CD4-positive, alpha-beta T cell treated with Interleukin-4 for 4 hours (primary cell): ENCODE data around the gene C2CD5.
"Not testable (repeated sequence)": the region's sequence is repeated elsewhere in the genome, so short reads cannot be mapped to it uniquely, and the experiment has no call there.

Experiments used
- DNase-seq: peaks from one replicate; pipeline ENCODE4 v3.0.0-alpha.2; 2020

Gene C2CD5

GRCh38 chr12:22535038-22535437, 9.3 kb downstream of the C2CD5 start:
- DNase-seq = no peak

GRCh38 chr12:22533155-22533554, 11.2 kb downstream of the C2CD5 start:
- no peak for DNase-seq

DNA sequence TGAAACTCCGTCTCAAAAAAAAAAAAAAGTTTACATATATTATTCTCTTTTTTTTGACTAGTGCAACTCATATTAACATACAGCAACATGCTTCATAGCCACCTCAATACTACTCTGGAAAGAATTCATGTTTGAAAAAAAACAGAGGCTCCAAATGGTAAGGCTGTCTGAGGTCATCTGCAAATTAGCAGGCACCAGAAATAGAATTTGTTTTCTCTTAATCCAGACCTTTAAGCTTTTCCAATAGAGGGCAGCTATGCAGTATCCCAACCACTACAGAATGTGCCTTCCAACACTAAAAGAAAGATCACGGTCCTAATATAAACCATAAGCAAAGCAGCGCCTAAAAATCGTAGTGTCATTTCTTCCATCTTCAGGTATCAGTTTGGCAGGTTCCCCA, 12.0 kb downstream of the C2CD5 start:
- no peak for DNase-seq

DNA sequence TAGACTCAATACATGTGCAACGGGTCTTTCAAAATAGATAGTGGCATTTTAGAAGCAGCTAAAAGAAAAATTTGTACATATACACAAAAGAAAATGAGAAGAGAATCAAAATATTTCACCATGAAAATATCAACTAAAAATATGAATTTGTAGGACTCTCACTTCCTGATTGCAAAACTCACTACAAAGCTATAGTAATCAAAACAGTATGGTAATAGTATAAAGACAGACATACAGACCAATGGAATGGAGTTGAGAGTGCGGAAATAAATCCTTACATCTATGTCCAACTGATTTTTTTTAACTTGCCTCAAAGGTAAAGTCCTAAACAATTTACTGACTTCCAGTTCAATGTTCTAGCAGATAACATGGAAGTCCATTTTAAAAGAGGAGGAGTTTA, 13.1 kb downstream of the C2CD5 start:
- DNase-seq = no peak

DNA sequence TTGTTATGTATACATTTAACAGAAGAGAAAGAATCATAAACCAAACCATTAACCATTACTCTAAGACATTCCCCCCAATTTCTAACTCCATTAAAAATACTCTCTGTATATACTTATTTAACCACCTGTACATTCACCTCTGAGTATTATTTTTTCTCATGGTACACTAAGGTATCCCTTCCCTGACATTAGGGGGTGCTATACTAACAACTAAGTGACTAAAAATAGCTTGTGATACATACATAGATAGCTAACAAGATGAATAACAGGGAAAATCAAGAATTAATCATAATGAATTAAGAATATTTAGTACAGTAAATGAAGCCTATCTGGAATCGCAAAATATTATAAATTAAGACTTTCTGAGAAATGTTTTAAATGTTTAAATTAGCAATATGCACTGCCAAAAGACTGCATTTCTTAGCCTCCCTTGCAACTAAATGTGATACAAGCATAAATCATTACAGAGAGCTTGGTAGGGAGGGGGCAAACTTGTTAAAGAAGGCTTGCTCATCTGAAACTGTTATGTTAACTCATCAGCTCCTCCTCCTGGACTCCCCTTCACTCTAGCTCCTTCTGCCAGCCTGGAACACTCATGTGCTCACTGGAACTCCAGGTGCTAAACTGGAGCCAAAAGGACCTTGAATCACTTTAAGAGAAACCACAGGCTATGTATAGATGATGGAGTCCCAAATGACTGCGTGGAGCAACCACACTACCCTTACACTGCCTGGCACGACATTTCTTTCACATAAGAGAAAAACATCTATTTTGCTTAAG, 14.9 kb downstream of the C2CD5 start:
- DNase-seq = peak; percentile 65

- no peak for DNase-seq
These were observed 16.3 kb downstream of the C2CD5 start for GRCh38 chr12:22527999-22528398.

DNA sequence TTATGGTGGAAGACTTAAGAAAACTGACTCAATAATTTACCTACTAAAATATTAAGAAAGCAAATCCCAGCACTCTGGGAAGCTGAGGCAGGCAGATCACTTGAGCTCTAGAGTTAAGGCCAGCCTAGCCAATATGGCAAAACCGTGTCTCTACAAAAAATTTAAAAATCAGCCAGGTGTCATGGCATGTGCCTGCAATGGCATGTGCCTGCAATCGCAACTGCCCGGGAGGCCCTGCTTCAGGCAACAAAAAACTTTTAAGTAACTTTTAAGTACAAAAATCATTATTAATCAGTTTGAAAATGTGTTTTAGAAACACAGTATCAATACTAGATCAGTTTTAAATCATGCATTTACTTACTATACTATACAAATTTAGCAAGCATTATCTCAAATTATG, 17.5 kb downstream of the C2CD5 start:
- DNase-seq = no peak

- no peak for DNase-seq
These were observed 18.9 kb downstream of the C2CD5 start for GRCh38 chr12:22525426-22525825.

- DNase-seq = no peak
These were observed 25.3 kb downstream of the C2CD5 start for GRCh38 chr12:22518998-22519397.

GRCh38 chr12:22518060-22518719, 26.2 kb downstream of the C2CD5 start:
- DNase-seq = no peak

DNA sequence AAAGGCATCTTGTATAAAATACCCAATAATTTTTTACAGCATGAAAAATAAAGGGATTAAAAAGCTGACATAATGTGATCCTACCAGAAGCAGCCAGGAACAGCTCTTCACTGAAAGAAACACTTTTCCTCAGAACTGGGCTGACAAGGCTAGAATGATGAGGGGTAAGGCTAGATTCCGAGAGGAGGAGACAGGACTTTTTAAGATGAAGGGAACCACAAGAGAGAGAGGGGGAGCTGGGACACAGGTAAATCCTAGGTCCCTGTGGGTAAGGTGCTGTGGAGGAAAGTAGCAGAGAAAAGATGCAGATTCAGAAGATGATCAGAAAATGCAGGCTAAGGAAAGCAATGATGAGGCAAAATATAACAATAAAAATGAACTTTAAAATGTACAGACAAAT, 29.5 kb downstream of the C2CD5 start:
- DNase-seq = no peak

DNA sequence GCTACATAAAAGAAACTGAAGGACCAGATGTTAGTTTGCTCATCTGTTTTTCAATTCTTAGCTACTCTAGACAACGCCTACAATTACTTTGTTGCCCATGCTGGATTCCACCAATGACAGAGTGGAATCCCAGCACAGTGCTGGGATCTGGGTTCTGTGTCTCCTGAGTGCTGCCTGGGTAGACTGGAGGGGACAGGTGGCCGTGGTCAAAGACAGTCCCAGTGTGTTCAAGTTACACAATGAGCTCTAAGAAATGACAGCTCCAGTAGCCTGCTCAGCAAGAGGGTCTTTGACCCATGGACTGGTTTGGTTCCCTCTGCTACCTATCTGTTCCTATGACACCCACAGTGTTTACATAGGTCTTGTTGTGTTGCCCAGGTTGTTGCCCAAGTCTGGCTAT, 38.5 kb downstream of the C2CD5 start:
- DNase-seq = no peak

DNA sequence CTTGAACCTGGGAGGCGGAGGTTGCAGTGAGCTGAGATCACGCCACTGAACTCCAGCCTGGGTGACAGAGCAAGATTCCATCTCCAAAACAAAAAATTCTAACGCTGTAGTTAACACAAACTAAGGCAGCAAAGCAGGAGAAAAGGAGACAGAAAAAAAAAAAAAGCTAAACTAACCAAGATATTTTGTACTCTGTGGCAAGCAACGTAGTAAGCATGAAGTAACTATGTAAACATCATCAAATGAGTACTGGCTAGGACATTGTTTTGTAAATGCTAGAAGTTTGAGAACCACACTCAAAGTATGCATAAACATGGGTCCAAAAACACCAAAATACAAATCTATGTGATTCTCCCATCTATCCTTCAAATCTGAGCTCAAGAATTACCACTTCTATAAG, 44.2 kb downstream of the C2CD5 start:
- DNase-seq = no peak

DNA sequence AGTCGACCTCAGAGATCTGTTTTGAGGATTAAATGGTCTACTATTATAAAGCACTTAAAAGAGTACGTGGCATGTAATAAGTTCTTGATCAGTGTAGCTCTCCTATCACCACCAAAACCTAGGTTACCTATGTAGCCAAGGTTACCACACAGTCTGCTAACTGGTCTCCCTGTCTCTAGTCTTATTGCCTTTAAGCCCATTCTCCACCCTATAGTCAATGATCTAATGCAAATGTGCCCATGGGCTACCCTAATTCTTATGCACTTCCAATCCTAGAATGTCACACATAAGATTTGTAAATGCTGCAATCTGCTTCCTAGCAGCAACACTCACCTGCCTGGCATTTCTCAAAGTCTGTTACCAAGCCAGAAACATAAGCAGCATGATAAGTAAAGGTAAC, 44.9 kb downstream of the C2CD5 start:
- no peak for DNase-seq

- DNase-seq = no peak
These were observed 50.0 kb downstream of the C2CD5 start for GRCh38 chr12:22494319-22494718.

DNA sequence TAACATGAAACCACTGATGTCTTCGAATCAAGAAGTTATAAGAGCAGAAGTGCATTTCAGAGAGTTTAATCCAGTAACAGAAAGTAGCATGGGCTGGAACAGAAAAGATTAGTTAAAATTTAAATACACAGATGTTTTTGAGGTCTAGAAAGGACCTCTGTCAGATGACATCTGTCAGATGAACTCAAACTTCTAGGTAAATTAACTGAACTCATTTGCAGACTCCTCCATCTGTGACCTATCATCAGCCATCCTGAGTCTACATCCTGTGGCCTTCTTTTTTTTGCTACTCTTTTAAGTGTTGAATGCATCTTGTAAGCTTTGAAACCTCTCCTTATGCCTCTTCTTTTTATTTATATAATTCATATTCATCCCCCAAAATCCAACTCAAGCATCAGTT, 53.3 kb downstream of the C2CD5 start:
- no peak for DNase-seq

DNA sequence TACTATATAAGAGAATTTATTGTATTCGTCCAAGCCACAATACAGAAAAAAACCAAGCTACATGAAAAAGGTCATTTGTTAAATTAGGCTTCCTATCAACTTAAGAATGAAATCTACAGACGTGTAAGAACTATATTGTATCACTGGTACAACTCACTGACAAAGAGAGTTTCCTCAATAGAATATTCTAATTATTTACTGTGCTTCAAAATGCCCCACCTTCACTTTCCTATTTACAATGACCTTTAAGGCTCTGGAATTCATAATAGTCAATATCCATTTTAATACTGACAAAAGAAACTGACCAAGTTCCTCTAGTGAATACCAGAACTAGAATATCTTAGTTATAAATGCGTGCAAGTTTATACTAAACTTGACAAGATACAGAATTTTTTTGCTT, 55.9 kb downstream of the C2CD5 start:
- no peak for DNase-seq

- DNase-seq = not testable (repeated sequence)
These were observed 56.7 kb downstream of the C2CD5 start for GRCh38 chr12:22487683-22488082.

- DNase-seq = no peak
These were observed 62.7 kb downstream of the C2CD5 start for GRCh38 chr12:22481547-22482104.

DNA sequence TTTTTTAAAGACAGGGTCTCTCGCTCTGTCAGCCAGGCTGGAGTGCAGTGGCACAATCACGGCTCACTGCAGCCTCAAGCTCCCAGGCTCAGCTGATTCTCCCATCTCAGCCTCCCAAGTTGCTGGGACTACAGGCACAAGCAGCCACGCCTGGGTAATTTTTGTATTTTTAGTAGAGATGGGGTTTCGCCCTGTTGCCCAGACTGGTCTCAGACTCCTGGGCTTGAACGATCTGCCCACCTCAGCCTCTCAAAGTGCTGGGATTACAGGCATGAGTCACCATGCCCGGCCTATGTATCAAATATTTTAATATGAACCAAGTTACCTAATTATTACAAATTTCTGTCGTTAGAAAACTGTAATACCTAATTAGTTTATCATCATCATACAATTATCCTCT, 63.5 kb downstream of the C2CD5 start:
- DNase-seq = not testable (repeated sequence)

DNA sequence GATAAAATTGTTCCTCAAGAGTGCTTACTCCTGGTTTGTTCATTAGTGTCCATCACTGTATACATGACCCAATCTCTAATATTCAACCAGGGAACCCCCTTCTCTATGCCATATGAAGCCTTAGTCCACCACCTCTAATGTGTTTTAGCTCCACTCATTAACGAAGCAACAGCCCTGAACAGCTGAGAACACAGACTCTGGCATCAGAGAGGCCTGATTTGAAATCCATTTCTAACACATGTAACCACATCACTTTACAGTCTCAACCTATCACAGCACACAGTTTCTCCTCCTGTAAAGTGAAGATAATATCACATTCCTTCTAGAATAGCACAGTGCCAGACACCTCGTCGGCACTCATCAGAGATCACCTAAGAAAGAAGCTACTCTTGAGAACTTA, 64.3 kb downstream of the C2CD5 start:
- no peak for DNase-seq

DNA sequence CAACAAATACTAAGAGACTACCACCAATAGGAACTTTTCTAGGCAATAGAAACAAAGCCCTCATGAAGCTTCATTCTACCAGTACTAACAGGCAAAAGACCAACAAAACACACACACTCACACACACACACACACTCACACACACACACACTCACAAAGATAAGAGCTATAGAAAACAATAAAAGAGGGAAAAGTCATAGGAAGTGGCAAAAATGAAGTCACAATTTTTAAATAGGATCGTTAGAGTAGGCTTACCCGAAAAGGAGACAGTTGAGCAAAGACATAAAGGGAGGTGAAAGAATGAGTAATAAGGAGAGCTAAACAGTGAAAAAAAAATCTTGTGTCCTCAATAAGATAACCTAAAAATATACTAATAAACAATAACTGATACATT, 66.5 kb downstream of the C2CD5 start:
- no peak for DNase-seq

- no peak for DNase-seq
These were observed 67.0 kb downstream of the C2CD5 start for GRCh38 chr12:22477166-22477893.

DNA sequence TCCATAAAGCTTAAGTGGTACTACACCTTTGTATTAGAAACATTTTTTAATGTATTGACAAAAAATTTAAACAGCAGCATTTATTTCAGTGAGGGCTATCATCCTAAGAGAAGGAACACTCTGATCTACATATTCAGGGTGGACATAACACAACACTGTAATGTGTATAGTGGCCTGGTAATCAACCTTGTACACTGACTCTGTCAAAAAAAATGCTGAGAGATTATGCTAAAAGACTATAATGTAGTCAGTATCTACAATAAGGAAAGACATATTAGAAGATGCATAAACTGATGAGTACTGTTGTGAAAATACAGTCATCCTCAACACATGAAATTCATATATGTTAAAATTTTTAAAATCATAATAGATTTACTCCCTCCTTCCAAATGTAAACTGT, 68.2 kb downstream of the C2CD5 start:
- no peak for DNase-seq
